HepG2 (cell line): ENCODE results near the gene ATP6V0D1. TPM values are rescaled to one million over a fixed set of nuclear protein-coding genes. Genes with fewer than 3 reads are reported as not detected.

ENCODE experiments used
- E2F2 ChIP-seq: sonication (generic); formaldehyde crosslinking; IDR thresholded peaks from 2 replicates; pipeline ENCODE4 v1.4.0; 2020; ENCODE audit warnings: missing genetic modification reagents, borderline replicate concordance
- HMGXB3 ChIP-seq: sonication (generic); formaldehyde crosslinking; IDR thresholded peaks from 2 replicates; pipeline ENCODE4 v1.4.0; 2020; ENCODE audit warnings: missing genetic modification reagents, borderline replicate concordance
- HNRNPUL1 ChIP-seq: fragments of 200-400 bp; formaldehyde crosslinking; IDR thresholded peaks from 2 replicates; pipeline ENCODE4 v1.6.1; 2017; ENCODE audit warnings: low read depth, mild to moderate bottlenecking, low read length, moderate library complexity
- HOXA7 ChIP-seq: sonication (generic); formaldehyde crosslinking; IDR thresholded peaks from 2 replicates; pipeline ENCODE4 v1.8.1; 2022; ENCODE audit warnings: mild to moderate bottlenecking, missing genetic modification reagents, moderate library complexity
- HOXA9 ChIP-seq: sonication (generic); formaldehyde crosslinking; IDR thresholded peaks from 2 replicates; pipeline ENCODE4 v1.8.1; 2022; ENCODE audit warnings: missing genetic modification reagents, mild to moderate bottlenecking, moderate library complexity, borderline replicate concordance
- KAT7 ChIP-seq: IDR thresholded peaks from 2 replicates; pipeline ENCODE4 v1.6.1; 2018; ENCODE audit warnings: borderline replicate concordance, missing compliant biosample characterization
- KMT2B ChIP-seq: IDR thresholded peaks from 2 replicates; pipeline ENCODE4 v1.6.1; 2016; ENCODE audit warnings: missing genetic modification reagents, missing compliant biosample characterization
- MAFK ChIP-seq, 2 experiments: IDR thresholded peaks in 1 of 2; conservative IDR thresholded peaks in 1 of 2; 2 replicates each; pipeline ENCODE4 v1.6.1; 2011; ENCODE audit warnings: improper control_type of control experiment in 2 of 2, low read length in 2 of 2
- MED13 ChIP-seq: sonication (generic); formaldehyde crosslinking; IDR thresholded peaks from 2 replicates; pipeline ENCODE4 v1.5.0; 2020; ENCODE audit warnings: missing genetic modification reagents
- NFE2 ChIP-seq: sonication (generic); formaldehyde crosslinking; IDR thresholded peaks from 2 replicates; pipeline ENCODE4 v1.4.0; 2020; ENCODE audit warnings: missing genetic modification reagents
- POLR2A ChIP-seq, 2 experiments: IDR thresholded peaks; 2 replicates each; pipeline ENCODE4 v1.6.1; 2011; ENCODE audit warnings: low read depth in 2 of 2, low read length in 2 of 2, mild to moderate bottlenecking in 1 of 2, moderate library complexity in 1 of 2; ENCODE audit not compliant: insufficient read depth in 1 of 2
- SRY ChIP-seq: sonication (generic); formaldehyde crosslinking; IDR thresholded peaks from 2 replicates; pipeline ENCODE4 v1.8.0; 2022; ENCODE audit warnings: mild to moderate bottlenecking, missing genetic modification reagents
- TBP ChIP-seq: sonication (generic); formaldehyde crosslinking; IDR thresholded peaks from 2 replicates; pipeline ENCODE4 v1.5.0; 2020; ENCODE audit warnings: missing genetic modification reagents
- TERF1 ChIP-seq: sonication (generic); formaldehyde crosslinking; IDR thresholded peaks from 2 replicates; pipeline ENCODE4 v1.8.0; 2022; ENCODE audit warnings: mild to moderate bottlenecking, missing genetic modification reagents, moderate library complexity
- XBP1 ChIP-seq: sonication (generic); formaldehyde crosslinking; IDR thresholded peaks from 2 replicates; pipeline ENCODE4 v1.5.0; 2020; ENCODE audit warnings: missing genetic modification reagents
- ZEB1 ChIP-seq: IDR thresholded peaks from 2 replicates; pipeline ENCODE4 v1.6.1; 2012; ENCODE audit warnings: mild to moderate bottlenecking, low read depth, inconsistent platforms; ENCODE audit not compliant: insufficient replicate concordance
- ZNF430 ChIP-seq: sonication (generic); formaldehyde crosslinking; IDR thresholded peaks from 2 replicates; pipeline ENCODE4 v1.9.0; 2021; ENCODE audit warnings: mild to moderate bottlenecking, missing genetic modification reagents
- ZNF501 ChIP-seq: sonication (generic); formaldehyde crosslinking; IDR thresholded peaks from 2 replicates; pipeline ENCODE4 v1.5.1; 2020; ENCODE audit warnings: mild to moderate bottlenecking, moderate library complexity, missing genetic modification reagents
- ZNF547 ChIP-seq: sonication (generic); formaldehyde crosslinking; IDR thresholded peaks from 2 replicates; pipeline ENCODE4 v1.5.1; 2020; ENCODE audit warnings: mild to moderate bottlenecking, missing genetic modification reagents
- ZNF557 ChIP-seq: sonication (generic); formaldehyde crosslinking; IDR thresholded peaks from 2 replicates; pipeline ENCODE4 v1.4.0; 2020; ENCODE audit warnings: missing genetic modification reagents
- ZNF569 ChIP-seq: sonication (generic); formaldehyde crosslinking; IDR thresholded peaks from 2 replicates; pipeline ENCODE4 v1.5.0; 2020; ENCODE audit warnings: mild to moderate bottlenecking, missing genetic modification reagents, moderate library complexity, borderline replicate concordance
- ZNF878 ChIP-seq: sonication (generic); formaldehyde crosslinking; IDR thresholded peaks from 2 replicates; pipeline ENCODE4 v1.8.1; 2023; ENCODE audit warnings: mild to moderate bottlenecking, missing genetic modification reagents, moderate library complexity
- ZSCAN12 ChIP-seq: sonication (generic); formaldehyde crosslinking; IDR thresholded peaks from 2 replicates; pipeline ENCODE4 v1.9.0; 2021; ENCODE audit warnings: mild to moderate bottlenecking, missing genetic modification reagents
- ZSCAN20 ChIP-seq: sonication (generic); formaldehyde crosslinking; IDR thresholded peaks from 2 replicates; pipeline ENCODE4 v1.4.0; 2020; ENCODE audit warnings: missing genetic modification reagents, mild to moderate bottlenecking, borderline replicate concordance
- polyA plus RNA-seq, 8 experiments: library from polyadenylated mRNA; depleted of rRNA in 3 of 8; stranded (reverse) in 7 of 8; unstranded in 1 of 8; fragments of >200 nt; fragmentation: Illumina TruSeq in 4 of 8; extraction: Trizol in 4 of 8; gene quantifications; 2 replicates each; pipeline versions ENCODE4 v1.2.1 to v1.2.3, GENCODE V29; 2011 to 2016; ENCODE audit warnings: low read depth in 4 of 8, missing spikeins in 1 of 8, mixed read lengths in 1 of 8; ENCODE audit not compliant: insufficient read depth in 1 of 8
- total RNA-seq, 5 experiments: library from RNA; depleted of rRNA; stranded (reverse); fragments of >200 nt; fragmentation: Illumina TruSeq; extraction: Trizol; gene quantifications; 2 replicates each; pipeline ENCODE4 v1.2.3, GENCODE V29; 2016; ENCODE audit warnings: low read depth in 1 of 5

The ATP6V0D1 gene
- total and polyA plus RNA-seq, 2 of the 13 experiments (the other 11 are each of a cell fraction or from before 2014, with no cell fraction given): 51.1 to 61.3 TPM

GRCh38 chr16:67528870-67529581 is 48.1 kb upstream of the ATP6V0D1 start (continued):
- TF ChIP-seq ZNF547 (CRISPR knock-in tag) (no peak), HNRNPUL1 (no peak), HOXA9 (CRISPR knock-in tag) (no peak), POLR2A (IDR thresholded peaks at IDR 0.05; ENCODE audit: insufficient read depth in 1 of 2, low read depth in 2 of 2, low read length in 2 of 2) (peak; percentile 37 to 75; a peak in 2 of 4 replicates), XBP1 (CRISPR knock-in tag) (no peak), E2F2 (CRISPR knock-in tag) (peak; percentile 25; the same call in 1 of the 2 replicates), ZNF501 (CRISPR knock-in tag) (peak; percentile 43; the same call in 1 of the 2 replicates), NFE2 (no peak), ZSCAN20 (CRISPR knock-in tag) (peak; percentile 42; the same call in 1 of the 2 replicates), MED13 (CRISPR knock-in tag) (no peak; the same call in 1 of the 2 replicates), KAT7 (0 out of 2 replicates have a peak, but pooled peaks have one; percentile 21), MAFK (conservative IDR thresholded peaks at IDR 0.05 in 1 of 2, IDR thresholded peaks at IDR 0.05 in 1 of 2; ENCODE audit: low read length in 2 of 2) (no peak), ZEB1 (no peak), ZNF557 (no peak), TBP (0 out of 2 replicates have a peak, but pooled peaks have one; percentile 3), KMT2B (CRISPR knock-in tag) (peak; percentile 8), ZSCAN12 (CRISPR knock-in tag) (0 out of 2 replicates have a peak, but pooled peaks have one; percentile 20), ZNF569 (CRISPR knock-in tag) (no peak), HOXA7 (CRISPR knock-in tag) (no peak), SRY (CRISPR knock-in tag) (peak; percentile 61; the same call in 1 of the 2 replicates), ZNF878 (CRISPR knock-in tag) (no peak), ZNF430 (CRISPR knock-in tag) (peak; percentile 80; the same call in 1 of the 2 replicates), TERF1 (CRISPR knock-in tag) (no peak), HMGXB3 (CRISPR knock-in tag) (no peak)
